ENCODE results near the gene SMIM1. TPM values are rescaled to one million over a fixed set of nuclear protein-coding genes. Genes with fewer than 3 reads are reported as not detected.

SMIM1 gene
- total RNA-seq, 1 experiment from 2014 or later = 2.7 TPM

DNA sequence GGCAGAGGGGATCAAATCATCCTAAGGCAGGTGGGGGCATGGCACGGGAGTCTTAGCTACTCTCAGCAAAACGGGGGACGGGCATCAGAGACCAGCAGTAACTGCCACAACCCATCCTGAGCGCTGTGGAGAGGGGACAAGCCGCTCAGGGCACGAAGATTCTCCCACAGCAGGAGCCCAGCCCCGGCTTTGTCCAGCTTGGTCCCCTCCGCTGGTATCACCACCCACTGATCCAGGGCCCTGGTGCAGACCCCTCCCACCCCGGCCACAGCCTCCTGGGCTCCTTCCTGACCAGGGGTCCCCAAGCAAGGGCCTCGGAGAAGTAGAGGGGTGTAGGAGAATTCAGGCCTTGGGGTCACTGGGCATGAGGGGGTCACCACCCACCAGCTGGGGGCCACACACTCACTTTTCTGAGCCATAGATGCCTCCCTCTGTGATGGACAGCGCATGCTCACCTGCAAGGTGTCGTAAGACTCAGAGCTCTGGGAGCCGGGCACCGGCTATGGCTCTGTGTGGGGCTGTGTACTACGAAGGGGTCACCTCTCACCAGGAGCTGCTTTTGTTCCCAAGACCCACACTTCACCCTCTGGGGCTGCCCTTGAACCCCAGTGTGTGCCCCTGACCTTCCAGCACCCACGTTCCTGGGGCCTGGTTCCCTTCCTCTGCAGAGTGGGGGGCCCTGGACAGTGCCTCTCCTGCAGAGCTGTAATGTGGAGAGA is 2.3 kb upstream of the SMIM1 start:
- no peak overlapping the region for H3K4me3 Mint-ChIP-seq (ENCODE audit: low read depth, unreplicated experiment)
- peaks cover 25% of the 10 kb centered on the region for H3K27me3 Mint-ChIP-seq (ENCODE audit: unreplicated experiment)
- no TSS peak for BruUV-seq (replicated peaks)
- intact Hi-C loops (cut with micrococcal nuclease; ENCODE audit: unreplicated experiment) = no loop called here
- H3K36me3 Mint-ChIP-seq (ENCODE audit: insufficient read depth, unreplicated experiment) = no peaks in the 10 kb centered on the region
- CTCF ChIA-PET = no interaction called here
- H3K4me1 Mint-ChIP-seq (ENCODE audit: low read depth, unreplicated experiment) = no peaks in the 10 kb centered on the region
- no peaks in the 10 kb centered on the region for H3K9me3 Mint-ChIP-seq (ENCODE audit: low read depth, unreplicated experiment)
- DNase-seq = no peak
- no peak overlapping the region for H3K27ac Mint-ChIP-seq (ENCODE audit: unreplicated experiment)
- TF ChIP-seq CTCF (IDR thresholded peaks at IDR 0.05; ENCODE audit: unreplicated experiment) = no peak

- BruUV-seq (replicated peaks) = no TSS peak
- H3K27ac Mint-ChIP-seq (ENCODE audit: unreplicated experiment) = no peak overlapping the region
- H3K36me3 Mint-ChIP-seq (ENCODE audit: insufficient read depth, unreplicated experiment) = no peaks in the 10 kb centered on the region
Observed at GRCh38 chr1:3771108-3772026, 1.2 kb upstream of the SMIM1 start.

GRCh38 chr1:3772027-3772714 is 378 bp upstream of the SMIM1 start:
- Mint-ChIP-seq H3K9me3 (ENCODE audit: low read depth, unreplicated experiment) (no peaks in the 10 kb centered on the region), H3K27ac (ENCODE audit: unreplicated experiment) (no peak overlapping the region), H3K4me1 (ENCODE audit: low read depth, unreplicated experiment) (no peaks in the 10 kb centered on the region), H3K27me3 (ENCODE audit: unreplicated experiment) (peaks cover 5% of the 10 kb centered on the region), H3K4me3 (ENCODE audit: low read depth, unreplicated experiment) (peak overlapping the region; percentile 71), H3K36me3 (ENCODE audit: insufficient read depth, unreplicated experiment) (no peaks in the 10 kb centered on the region)
- CTCF ChIA-PET = interaction anchor here (0.7 kb wide), 1 partner anchor 44 kb away, joined by 3 read pairs; no protein-coding TSS in a partner anchor
- TF ChIP-seq CTCF (IDR thresholded peaks at IDR 0.05; ENCODE audit: unreplicated experiment) = no peak
- intact Hi-C loops (cut with micrococcal nuclease; ENCODE audit: unreplicated experiment) = no loop called here
- peak; percentile 89 for DNase-seq
- no TSS peak for BruUV-seq (replicated peaks)

More at GRCh38 chr1:3771108-3772026, 1.2 kb upstream of the SMIM1 start:
- DNase-seq = no peak
- Mint-ChIP-seq H3K4me1 (ENCODE audit: low read depth, unreplicated experiment) (no peaks in the 10 kb centered on the region), H3K9me3 (ENCODE audit: low read depth, unreplicated experiment) (no peaks in the 10 kb centered on the region), H3K27me3 (ENCODE audit: unreplicated experiment) (peaks cover 13% of the 10 kb centered on the region), H3K4me3 (ENCODE audit: low read depth, unreplicated experiment) (peak overlapping the region; percentile 71)
- intact Hi-C loops (cut with micrococcal nuclease; ENCODE audit: unreplicated experiment) = no loop called here
- no peak for TF ChIP-seq CTCF (IDR thresholded peaks at IDR 0.05; ENCODE audit: unreplicated experiment)
- CTCF ChIA-PET = interaction anchor here (0.7 kb wide), 1 partner anchor 44 kb away, joined by 3 read pairs; no protein-coding TSS in a partner anchor

DNA sequence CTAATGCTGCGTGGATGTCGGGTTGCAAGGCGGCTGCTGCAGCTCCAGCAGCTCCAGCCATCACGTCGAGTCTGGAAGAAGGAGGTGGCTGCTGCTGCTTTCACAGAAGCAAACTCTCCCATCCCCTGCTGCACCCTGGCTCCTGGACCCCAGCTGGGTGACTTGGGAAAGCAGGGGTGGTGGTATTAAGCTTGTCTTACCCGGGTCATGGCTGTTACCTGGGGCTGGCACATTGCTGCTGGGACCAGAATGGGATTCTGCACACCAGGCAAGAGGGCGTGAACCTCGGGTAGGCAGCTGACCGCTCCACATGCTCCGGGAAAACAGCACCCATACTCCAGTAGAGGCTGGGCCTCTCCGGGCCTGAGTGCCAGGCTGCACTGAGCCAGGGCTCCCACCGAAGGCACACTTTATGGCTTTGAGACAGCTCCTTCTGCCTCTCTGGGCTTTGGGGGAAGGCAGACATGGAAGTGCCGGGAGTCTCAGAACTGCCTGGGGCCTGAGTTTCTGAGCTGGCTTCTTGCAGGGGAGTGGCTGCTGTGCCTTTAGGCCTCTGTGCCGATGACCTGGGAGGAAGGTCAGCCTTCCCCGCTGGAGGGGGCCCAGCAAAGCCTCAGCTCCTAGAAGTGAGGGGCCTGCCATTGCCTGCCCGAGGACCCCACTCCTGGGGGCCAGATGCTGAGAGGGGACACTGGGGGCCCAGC is 1.2 kb downstream of the SMIM1 start:
- Mint-ChIP-seq H3K36me3 (ENCODE audit: insufficient read depth, unreplicated experiment) (no peaks in the 10 kb centered on the region), H3K4me3 (ENCODE audit: low read depth, unreplicated experiment) (peak overlapping the region; percentile 71), H3K9me3 (ENCODE audit: low read depth, unreplicated experiment) (no peaks in the 10 kb centered on the region), H3K27me3 (ENCODE audit: unreplicated experiment) (no peaks in the 10 kb centered on the region), H3K27ac (ENCODE audit: unreplicated experiment) (no peak overlapping the region), H3K4me1 (ENCODE audit: low read depth, unreplicated experiment) (no peaks in the 10 kb centered on the region)
- no TSS peak for BruUV-seq (replicated peaks)
- CTCF ChIA-PET = no interaction called here
- intact Hi-C loops (cut with micrococcal nuclease; ENCODE audit: unreplicated experiment) = no loop called here
- TF ChIP-seq CTCF (IDR thresholded peaks at IDR 0.05; ENCODE audit: unreplicated experiment) = no peak
- no peak for DNase-seq
